Measurements from ENCODE around the gene DOCK3.
"Not testable (repeated sequence)": the region's sequence is repeated elsewhere in the genome, so short reads cannot be mapped to it uniquely, and the experiment has no call there.

Gene DOCK3

DNA sequence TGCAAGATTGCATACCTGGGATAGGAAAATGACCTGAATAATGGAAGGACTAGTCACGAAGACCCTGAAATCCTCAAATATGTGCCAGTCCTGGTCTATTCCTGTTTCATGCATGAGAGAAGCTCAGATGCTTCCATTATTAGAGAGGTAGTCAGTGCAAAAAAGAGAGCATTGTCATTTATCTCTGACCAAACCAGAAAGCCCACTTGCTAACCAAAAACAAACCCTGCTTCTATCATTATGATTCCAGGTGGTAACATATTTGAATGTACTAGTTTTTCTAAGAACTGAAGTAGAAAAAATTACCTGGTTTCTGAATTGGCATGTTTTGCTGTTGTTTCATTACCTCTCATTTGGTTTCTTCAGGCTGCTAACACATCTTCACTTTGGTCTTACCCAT is 549.6 kb downstream of the DOCK3 start:
- H3K27me3 Mint-ChIP-seq: no peaks in the 10 kb centered on the region
- no peak for DNase-seq (ENCODE audit: low spot score in 2 of 2)
- no peak for ATAC-seq (replicated peaks; ENCODE audit: extremely low read depth, poor library complexity, severe bottlenecking)
- H3K27ac Mint-ChIP-seq (ENCODE audit: low read depth): no peak overlapping the region
- H3K36me3 Mint-ChIP-seq (ENCODE audit: insufficient read depth): no peaks in the 10 kb centered on the region
- peaks cover 5% of the 10 kb centered on the region for H3K4me1 Mint-ChIP-seq
- no peaks in the 10 kb centered on the region for H3K9me3 Mint-ChIP-seq
- no peak overlapping the region for H3K4me3 Mint-ChIP-seq

GRCh38 chr3:51224843-51225242 is 550.1 kb downstream of the DOCK3 start:
- ATAC-seq (replicated peaks; ENCODE audit: extremely low read depth, poor library complexity, severe bottlenecking) (no peak), DNase-seq (ENCODE audit: low spot score in 2 of 2) (no peak)
- no peaks in the 10 kb centered on the region for H3K27me3 Mint-ChIP-seq
- no peak overlapping the region for H3K4me3 Mint-ChIP-seq
- peaks cover 5% of the 10 kb centered on the region for H3K4me1 Mint-ChIP-seq
- no peaks in the 10 kb centered on the region for H3K9me3 Mint-ChIP-seq
- H3K36me3 Mint-ChIP-seq (ENCODE audit: insufficient read depth): no peaks in the 10 kb centered on the region
- H3K27ac Mint-ChIP-seq (ENCODE audit: low read depth): no peak overlapping the region

GRCh38 chr3:51242939-51243338 is 568.2 kb downstream of the DOCK3 start:
- Mint-ChIP-seq H3K27me3 (no peaks in the 10 kb centered on the region), H3K36me3 (ENCODE audit: insufficient read depth) (no peaks in the 10 kb centered on the region), H3K4me3 (no peak overlapping the region), H3K27ac (ENCODE audit: low read depth) (no peak overlapping the region), H3K4me1 (no peaks in the 10 kb centered on the region), H3K9me3 (no peaks in the 10 kb centered on the region)
- DNase-seq (ENCODE audit: low spot score in 2 of 2) (no peak), ATAC-seq (replicated peaks; ENCODE audit: extremely low read depth, poor library complexity, severe bottlenecking) (no peak)

DNA sequence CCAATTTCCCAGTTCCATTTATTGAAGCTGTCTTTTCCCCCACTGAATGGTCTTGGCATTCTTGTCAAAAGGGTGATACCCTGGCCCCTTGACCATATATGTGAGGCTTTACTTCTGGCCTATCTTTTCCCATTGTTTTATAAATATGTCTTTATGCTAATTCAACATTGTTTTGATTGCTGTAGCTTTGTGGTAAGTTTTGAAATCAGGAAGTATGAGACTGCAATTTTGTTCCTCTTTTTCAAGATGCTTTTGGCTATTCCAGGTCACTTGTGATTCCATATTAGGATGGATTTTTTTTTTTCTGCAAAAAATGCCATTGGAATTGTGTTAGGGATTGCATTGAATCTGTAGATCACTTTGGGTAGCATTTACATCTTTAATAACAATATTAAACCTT is 569.2 kb downstream of the DOCK3 start:
- H3K9me3 Mint-ChIP-seq: no peaks in the 10 kb centered on the region
- H3K4me3 Mint-ChIP-seq: no peak overlapping the region
- H3K27ac Mint-ChIP-seq (ENCODE audit: low read depth): no peak overlapping the region
- ATAC-seq (replicated peaks; ENCODE audit: extremely low read depth, poor library complexity, severe bottlenecking): no peak
- H3K36me3 Mint-ChIP-seq (ENCODE audit: insufficient read depth): no peaks in the 10 kb centered on the region
- DNase-seq (ENCODE audit: low spot score in 2 of 2): no peak
- no peaks in the 10 kb centered on the region for H3K4me1 Mint-ChIP-seq
- no peaks in the 10 kb centered on the region for H3K27me3 Mint-ChIP-seq

DNA sequence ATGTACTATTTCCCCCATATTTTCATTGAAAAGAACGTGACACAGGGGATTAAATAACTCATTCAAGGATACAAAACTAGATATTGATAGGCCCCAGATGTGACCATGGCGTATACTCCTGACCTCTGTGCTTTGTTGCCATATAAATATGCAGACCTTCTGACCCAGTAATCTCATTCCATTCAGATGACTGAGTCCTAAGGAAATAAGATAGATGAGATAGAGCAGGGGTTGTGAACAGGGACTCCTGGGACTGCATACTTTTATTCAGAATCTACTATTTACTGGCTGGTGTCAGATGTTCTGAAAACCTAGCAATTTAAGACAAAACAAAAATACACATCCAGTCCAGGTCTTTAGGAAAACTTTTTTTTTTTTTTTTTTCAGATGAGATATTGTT is 571.1 kb downstream of the DOCK3 start:
- H3K27ac Mint-ChIP-seq (ENCODE audit: low read depth): no peak overlapping the region
- ATAC-seq (replicated peaks; ENCODE audit: extremely low read depth, poor library complexity, severe bottlenecking) (no peak), DNase-seq (ENCODE audit: low spot score in 2 of 2) (no peak)
- no peaks in the 10 kb centered on the region for H3K9me3 Mint-ChIP-seq
- H3K4me1 Mint-ChIP-seq: no peaks in the 10 kb centered on the region
- H3K36me3 Mint-ChIP-seq (ENCODE audit: insufficient read depth): no peaks in the 10 kb centered on the region
- H3K27me3 Mint-ChIP-seq: no peaks in the 10 kb centered on the region
- no peak overlapping the region for H3K4me3 Mint-ChIP-seq

DNA sequence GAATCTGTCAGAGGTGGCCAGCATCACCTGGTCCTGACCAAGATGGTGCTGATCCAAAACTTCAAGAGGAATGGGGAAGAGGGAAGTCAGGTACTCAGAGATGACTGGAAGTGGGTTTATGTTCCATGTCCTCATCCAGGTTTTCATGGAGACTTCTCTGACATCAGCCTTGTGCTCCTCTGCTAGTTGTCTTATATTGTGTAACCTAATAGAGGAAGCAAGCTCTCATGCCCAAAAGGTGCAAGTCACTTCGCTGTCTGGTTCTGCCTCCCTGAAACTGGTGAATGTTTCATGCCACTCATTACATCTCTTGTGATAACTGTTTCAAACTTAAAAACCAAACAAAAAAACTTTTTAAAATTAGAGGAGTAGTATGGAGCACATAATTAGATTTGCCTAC is 583.1 kb downstream of the DOCK3 start:
- Mint-ChIP-seq H3K27me3 (peaks cover 16% of the 10 kb centered on the region), H3K36me3 (ENCODE audit: insufficient read depth) (no peaks in the 10 kb centered on the region), H3K27ac (ENCODE audit: low read depth) (no peak overlapping the region), H3K9me3 (no peaks in the 10 kb centered on the region), H3K4me1 (no peaks in the 10 kb centered on the region), H3K4me3 (no peak overlapping the region)
- DNase-seq (ENCODE audit: low spot score in 2 of 2): no peak
- ATAC-seq (replicated peaks; ENCODE audit: extremely low read depth, poor library complexity, severe bottlenecking): no peak

GRCh38 chr3:51264166-51264565 is 589.4 kb downstream of the DOCK3 start:
- H3K27me3 Mint-ChIP-seq: peaks cover 19% of the 10 kb centered on the region
- H3K9me3 Mint-ChIP-seq; H3K4me1 Mint-ChIP-seq; ATAC-seq (replicated peaks; ENCODE audit: extremely low read depth, poor library complexity, severe bottlenecking); H3K4me3 Mint-ChIP-seq; H3K36me3 Mint-ChIP-seq (ENCODE audit: insufficient read depth); DNase-seq (ENCODE audit: low spot score in 2 of 2); H3K27ac Mint-ChIP-seq (ENCODE audit: low read depth): not testable (repeated sequence)

DNA sequence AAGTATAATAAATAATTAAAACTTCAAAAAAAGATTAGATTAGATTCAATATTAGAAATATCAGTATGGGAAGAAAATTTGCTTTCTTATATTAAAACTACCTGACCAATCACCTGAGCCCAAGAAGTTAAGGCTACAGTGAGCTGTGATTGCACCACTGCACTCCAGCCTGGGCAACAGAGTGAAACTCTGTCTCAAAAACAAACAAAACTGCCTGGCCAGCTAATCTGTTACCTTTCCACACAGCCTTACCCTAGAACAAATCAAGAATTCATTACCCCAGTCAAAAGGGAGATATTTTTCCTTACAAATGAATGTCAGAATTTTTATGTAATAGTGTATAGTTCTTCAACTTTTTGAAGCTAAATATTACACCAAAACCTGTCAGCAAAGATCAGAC is 593.4 kb downstream of the DOCK3 start:
- no peak for DNase-seq (ENCODE audit: low spot score in 2 of 2)
- Mint-ChIP-seq H3K27me3 (peaks cover 16% of the 10 kb centered on the region), H3K4me1 (peaks cover 14% of the 10 kb centered on the region), H3K9me3 (peaks cover 8% of the 10 kb centered on the region), H3K27ac (ENCODE audit: low read depth) (no peak overlapping the region), H3K4me3 (no peak overlapping the region), H3K36me3 (ENCODE audit: insufficient read depth) (peaks cover 1% of the 10 kb centered on the region)
- no peak for ATAC-seq (replicated peaks; ENCODE audit: extremely low read depth, poor library complexity, severe bottlenecking)

DNA sequence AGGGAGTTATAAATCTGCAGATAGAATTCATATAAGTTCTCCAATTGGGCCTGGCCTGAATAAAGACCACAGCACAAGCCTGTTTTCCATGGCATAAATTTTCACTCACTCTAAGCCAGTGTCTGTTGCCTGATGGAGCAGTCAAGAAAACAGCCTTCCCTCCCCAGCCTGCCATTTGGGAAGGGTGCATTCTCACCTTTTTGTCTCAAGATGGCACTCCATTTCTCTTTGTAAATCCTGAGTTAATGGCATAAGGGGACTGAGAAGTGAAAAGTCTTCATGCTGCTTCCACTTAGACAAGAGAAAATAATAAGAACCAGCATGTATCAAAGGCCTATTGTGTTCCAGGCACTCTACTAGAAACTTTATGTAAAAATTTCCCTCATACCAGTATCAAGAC is 594.7 kb downstream of the DOCK3 start:
- DNase-seq (ENCODE audit: low spot score in 2 of 2) (no peak), ATAC-seq (replicated peaks; ENCODE audit: extremely low read depth, poor library complexity, severe bottlenecking) (no peak)
- peaks cover 8% of the 10 kb centered on the region for H3K9me3 Mint-ChIP-seq
- H3K36me3 Mint-ChIP-seq (ENCODE audit: insufficient read depth): peaks cover 1% of the 10 kb centered on the region
- no peak overlapping the region for H3K27ac Mint-ChIP-seq (ENCODE audit: low read depth)
- peaks cover 14% of the 10 kb centered on the region for H3K4me1 Mint-ChIP-seq
- peaks cover 3% of the 10 kb centered on the region for H3K27me3 Mint-ChIP-seq
- H3K4me3 Mint-ChIP-seq: no peak overlapping the region

DNA sequence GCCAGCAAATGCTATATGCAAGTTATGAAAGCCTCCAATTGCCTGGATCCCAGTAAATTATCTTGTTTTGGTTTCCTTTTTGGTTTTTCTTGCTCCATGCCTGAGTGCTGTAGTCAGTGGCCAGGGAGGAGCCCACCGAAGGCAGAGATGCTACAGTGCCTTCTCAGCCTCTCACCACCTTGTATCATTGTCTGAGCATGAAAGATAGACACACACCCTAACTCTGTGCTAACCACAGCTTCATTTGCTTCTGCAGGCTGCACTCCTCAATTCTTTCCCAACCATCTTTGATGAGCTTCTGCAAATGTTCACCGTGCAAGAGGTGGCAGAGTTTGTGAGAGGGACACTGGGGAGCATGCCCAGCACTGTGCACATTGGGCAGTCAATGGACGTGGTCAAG is 595.8 kb downstream of the DOCK3 start:
- Mint-ChIP-seq H3K27me3 (no peaks in the 10 kb centered on the region), H3K9me3 (peaks cover 7% of the 10 kb centered on the region), H3K27ac (ENCODE audit: low read depth) (peak overlapping the region; percentile 13), H3K4me3 (peak overlapping the region; percentile 11), H3K36me3 (ENCODE audit: insufficient read depth) (peaks cover 1% of the 10 kb centered on the region), H3K4me1 (peaks cover 14% of the 10 kb centered on the region)
- peak; percentile 24 for ATAC-seq (replicated peaks; ENCODE audit: extremely low read depth, poor library complexity, severe bottlenecking)
- no peak for DNase-seq (ENCODE audit: low spot score in 2 of 2)

DNA sequence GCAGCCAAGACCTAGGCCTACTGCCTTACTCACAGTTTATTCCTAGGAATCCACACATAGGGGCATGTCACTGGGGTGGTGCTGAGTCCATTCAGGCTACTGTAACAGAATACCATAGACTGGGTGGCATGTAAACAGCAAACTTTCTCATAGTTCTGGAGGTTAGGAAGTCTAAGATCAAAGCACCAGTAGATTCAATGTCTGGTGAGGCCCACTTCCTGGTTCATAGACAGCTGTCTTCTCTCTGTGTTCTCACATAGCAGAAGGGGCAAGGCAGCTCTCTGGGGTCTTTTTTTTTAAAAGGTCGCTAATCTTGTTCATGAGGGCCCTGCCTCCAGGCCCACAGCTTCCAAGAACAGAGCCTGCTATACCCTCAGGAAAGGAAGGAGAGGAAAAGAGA is 596.4 kb downstream of the DOCK3 start:
- H3K27me3 Mint-ChIP-seq: no peaks in the 10 kb centered on the region
- ATAC-seq (replicated peaks; ENCODE audit: extremely low read depth, poor library complexity, severe bottlenecking) (peak; percentile 46), DNase-seq (ENCODE audit: low spot score in 2 of 2) (no peak)
- peaks cover 1% of the 10 kb centered on the region for H3K36me3 Mint-ChIP-seq (ENCODE audit: insufficient read depth)
- H3K9me3 Mint-ChIP-seq: peaks cover under 1% of the 10 kb centered on the region
- peaks cover 14% of the 10 kb centered on the region for H3K4me1 Mint-ChIP-seq
- peak overlapping the region; percentile 13 for H3K27ac Mint-ChIP-seq (ENCODE audit: low read depth)
- no peak overlapping the region for H3K4me3 Mint-ChIP-seq

DNA sequence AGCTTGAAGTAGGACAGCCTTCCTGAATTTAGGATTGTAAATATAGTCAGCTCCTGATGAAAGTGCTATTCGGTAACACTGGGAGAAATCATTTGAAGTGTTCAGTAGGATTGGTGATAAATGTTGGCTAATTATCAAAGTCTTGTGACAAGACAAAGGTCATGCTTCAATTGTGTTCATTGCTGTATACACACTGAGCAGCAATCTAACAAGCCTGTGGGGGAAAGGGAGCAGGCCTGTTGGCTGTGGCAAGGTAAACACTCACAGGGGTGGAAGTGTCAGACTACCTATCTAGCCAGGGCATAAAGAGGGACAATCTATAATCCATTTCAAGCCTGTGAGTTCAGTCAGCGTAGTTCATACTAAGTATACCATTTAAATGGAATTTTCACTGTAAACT is 599.3 kb downstream of the DOCK3 start:
- H3K36me3 Mint-ChIP-seq (ENCODE audit: insufficient read depth): peaks cover 1% of the 10 kb centered on the region
- no peaks in the 10 kb centered on the region for H3K9me3 Mint-ChIP-seq
- ATAC-seq (replicated peaks; ENCODE audit: extremely low read depth, poor library complexity, severe bottlenecking) (no peak), DNase-seq (ENCODE audit: low spot score in 2 of 2) (no peak)
- H3K27ac Mint-ChIP-seq (ENCODE audit: low read depth): peak overlapping the region; percentile 21
- H3K4me3 Mint-ChIP-seq: no peak overlapping the region
- H3K27me3 Mint-ChIP-seq: no peaks in the 10 kb centered on the region
- H3K4me1 Mint-ChIP-seq: peaks cover 14% of the 10 kb centered on the region

GRCh38 chr3:51275111-51275805 is 600.5 kb downstream of the DOCK3 start:
- Mint-ChIP-seq H3K27me3 (no peaks in the 10 kb centered on the region), H3K4me1 (peaks cover 13% of the 10 kb centered on the region), H3K4me3 (no peak overlapping the region), H3K27ac (ENCODE audit: low read depth) (no peak overlapping the region), H3K36me3 (ENCODE audit: insufficient read depth) (peaks cover 1% of the 10 kb centered on the region), H3K9me3 (no peaks in the 10 kb centered on the region)
- no peak for ATAC-seq (replicated peaks; ENCODE audit: extremely low read depth, poor library complexity, severe bottlenecking)
- DNase-seq (ENCODE audit: low spot score in 2 of 2): no peak
